AG04450 (cell line): ENCODE results near the gene DYRK1A. TPM values are rescaled to one million over a fixed set of nuclear protein-coding genes. Genes with fewer than 3 reads are reported as not detected.

Source experiments
- CTCF ChIA-PET: fragments of 300-600, 350-600 bp; formaldehyde crosslinking; extraction: SDS; loops from one replicate; lab custom pipeline; 2022; ENCODE audit warnings: antibody characterized with exemption, inconsistent platforms; lab: Charles Lee
- POLR2A ChIA-PET: fragments of 350-600 bp; formaldehyde crosslinking; extraction: SDS; loops from one replicate; lab custom pipeline; 2021; ENCODE audit warnings: antibody characterized with exemption, inconsistent platforms; lab: Yijun Ruan, JAX
- DNase-seq: peaks from one replicate; pipeline ENCODE4 v3.0.0-alpha.2; 2011; ENCODE audit warnings: low read depth, low spot score
- H3K27ac ChIP-seq: one replicate; pipeline ENCODE4 v1.5.1; 2012; ENCODE audit warnings: low read depth, low read length, control low read depth
- H3K27me3 ChIP-seq: one replicate; pipeline ENCODE4 v1.6.0; 2012; ENCODE audit warnings: low read length; ENCODE audit not compliant: control insufficient read depth, insufficient read depth
- H3K4me3 ChIP-seq: 2 replicates; pipeline ENCODE4 v1.5.1; 2011; ENCODE audit warnings: mild to moderate bottlenecking, low read depth, low read length, control low read depth
- H3K9me3 ChIP-seq: 2 replicates; pipeline ENCODE4 v1.5.1; 2012; ENCODE audit warnings: low read length; ENCODE audit not compliant: control insufficient read depth, insufficient read depth
- polyA plus RNA-seq: library from polyadenylated mRNA; depleted of rRNA; stranded (reverse); fragments of >200 nt; gene quantifications from 2 replicates; pipeline ENCODE4 v1.2.3, GENCODE V29; 2011
- TF ChIP-seq, protein P1 (sequence below): IDR thresholded peaks from 2 replicates; pipeline ENCODE4 v1.5.1; 2011; ENCODE audit warnings: low read depth, low read length, control low read depth, inconsistent platforms

DYRK1A gene
- polyA plus RNA-seq, 1 experiment: 33.1 TPM

DNA sequence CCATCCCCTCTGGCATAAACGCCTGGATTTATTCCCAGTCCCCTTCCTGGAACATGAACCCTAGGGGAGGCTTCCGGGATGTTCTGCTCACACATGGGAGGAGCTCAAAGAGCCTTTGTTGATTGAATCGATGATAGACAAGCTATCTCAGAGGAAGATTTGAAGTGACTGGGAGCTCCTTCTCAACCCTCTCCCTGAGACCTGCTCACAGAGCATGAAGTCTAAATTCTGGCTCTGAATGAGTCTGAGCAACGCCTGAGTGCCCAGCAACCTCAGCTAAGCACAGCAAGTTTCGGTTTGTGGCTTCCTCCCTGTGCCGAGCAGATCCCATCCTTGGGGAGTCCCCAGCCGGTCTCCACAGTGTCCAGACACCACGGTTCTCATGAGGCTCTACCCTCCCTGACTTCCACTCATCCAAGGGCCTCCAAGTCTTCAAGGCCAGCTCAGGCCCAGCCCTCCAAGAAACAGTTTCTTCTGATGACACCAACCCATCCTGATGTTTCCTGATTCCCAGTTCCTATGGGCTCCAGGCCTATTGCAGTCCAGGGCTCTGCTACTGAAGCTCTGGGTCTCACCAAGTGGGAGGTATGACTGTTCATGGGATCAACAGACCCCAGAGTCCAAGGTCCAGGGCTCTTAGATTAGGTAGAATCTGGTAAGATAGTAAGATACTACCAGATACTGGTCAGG lies 190.8 kb downstream of the DYRK1A start:
- Histone ChIP-seq H3K27me3 (peaks cover 10% of the 10 kb centered on the region), H3K9me3 (no peaks in the 10 kb centered on the region), H3K4me3 (no peak overlapping the region), H3K27ac (peak overlapping the region; percentile 11)
- no peak for DNase-seq
- POLR2A ChIA-PET: no interaction called here
- CTCF ChIA-PET: no interaction called here
- TF ChIP-seq, protein P1, sequence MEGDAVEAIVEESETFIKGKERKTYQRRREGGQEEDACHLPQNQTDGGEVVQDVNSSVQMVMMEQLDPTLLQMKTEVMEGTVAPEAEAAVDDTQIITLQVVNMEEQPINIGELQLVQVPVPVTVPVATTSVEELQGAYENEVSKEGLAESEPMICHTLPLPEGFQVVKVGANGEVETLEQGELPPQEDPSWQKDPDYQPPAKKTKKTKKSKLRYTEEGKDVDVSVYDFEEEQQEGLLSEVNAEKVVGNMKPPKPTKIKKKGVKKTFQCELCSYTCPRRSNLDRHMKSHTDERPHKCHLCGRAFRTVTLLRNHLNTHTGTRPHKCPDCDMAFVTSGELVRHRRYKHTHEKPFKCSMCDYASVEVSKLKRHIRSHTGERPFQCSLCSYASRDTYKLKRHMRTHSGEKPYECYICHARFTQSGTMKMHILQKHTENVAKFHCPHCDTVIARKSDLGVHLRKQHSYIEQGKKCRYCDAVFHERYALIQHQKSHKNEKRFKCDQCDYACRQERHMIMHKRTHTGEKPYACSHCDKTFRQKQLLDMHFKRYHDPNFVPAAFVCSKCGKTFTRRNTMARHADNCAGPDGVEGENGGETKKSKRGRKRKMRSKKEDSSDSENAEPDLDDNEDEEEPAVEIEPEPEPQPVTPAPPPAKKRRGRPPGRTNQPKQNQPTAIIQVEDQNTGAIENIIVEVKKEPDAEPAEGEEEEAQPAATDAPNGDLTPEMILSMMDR: no peak

DNA sequence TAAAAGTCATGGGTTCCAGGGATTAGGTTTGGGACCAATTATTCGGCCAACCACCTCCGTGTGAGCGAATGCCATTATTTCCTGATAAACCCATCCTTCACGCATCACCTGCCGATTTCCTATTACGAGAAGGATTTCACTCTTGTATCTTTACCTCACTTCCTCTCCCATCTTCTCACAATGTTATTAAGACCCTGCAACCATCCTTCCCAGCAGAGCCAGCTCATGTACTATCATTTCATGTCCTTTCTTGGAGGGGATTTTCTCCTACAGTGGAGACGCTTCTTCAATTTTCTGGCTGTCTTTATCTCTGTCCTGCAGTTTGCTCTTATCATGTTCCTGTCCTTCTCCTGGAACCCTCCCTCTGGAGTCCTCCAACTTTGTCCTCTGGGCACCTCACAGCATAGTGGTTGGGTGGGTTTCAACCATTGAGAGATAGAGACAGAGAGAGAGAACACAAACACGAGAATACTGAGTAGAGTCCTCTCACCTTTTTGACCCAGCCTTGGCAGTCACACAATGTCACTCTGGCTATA lies 192.2 kb downstream of the DYRK1A start:
- DNase-seq: no peak
- Histone ChIP-seq H3K9me3 (peaks cover 7% of the 10 kb centered on the region), H3K27ac (no peak overlapping the region), H3K4me3 (no peak overlapping the region), H3K27me3 (peaks cover 10% of the 10 kb centered on the region)
- CTCF ChIA-PET: no interaction called here
- TF ChIP-seq, protein P1: no peak
- POLR2A ChIA-PET: no interaction called here

DNA sequence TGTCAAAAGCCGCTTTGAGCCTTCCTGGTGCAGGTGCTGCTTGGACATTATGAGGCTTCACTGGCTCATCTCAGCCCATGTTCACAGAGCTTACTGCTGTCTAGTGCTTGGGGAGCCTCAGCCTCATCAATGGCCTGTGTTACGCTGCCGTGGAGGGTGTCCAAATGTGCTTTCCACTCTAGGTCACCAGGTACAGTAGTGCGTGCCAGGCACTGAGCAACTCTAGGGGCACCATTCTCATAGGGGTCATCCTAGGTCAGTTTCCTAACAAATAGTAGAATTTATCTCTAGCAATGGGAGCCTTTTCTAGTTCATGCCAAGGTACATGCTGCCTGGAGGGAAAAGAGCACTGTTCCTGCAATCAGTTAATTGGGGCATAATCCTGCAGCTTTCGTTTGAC lies 193.8 kb downstream of the DYRK1A start:
- Histone ChIP-seq H3K27ac (no peak overlapping the region), H3K4me3 (no peak overlapping the region), H3K9me3 (peaks cover 7% of the 10 kb centered on the region), H3K27me3 (peaks cover 2% of the 10 kb centered on the region)
- no peak for DNase-seq
- ChIA-PET CTCF (no interaction called here), POLR2A (no interaction called here)
- TF ChIP-seq, protein P1: no peak

DNA sequence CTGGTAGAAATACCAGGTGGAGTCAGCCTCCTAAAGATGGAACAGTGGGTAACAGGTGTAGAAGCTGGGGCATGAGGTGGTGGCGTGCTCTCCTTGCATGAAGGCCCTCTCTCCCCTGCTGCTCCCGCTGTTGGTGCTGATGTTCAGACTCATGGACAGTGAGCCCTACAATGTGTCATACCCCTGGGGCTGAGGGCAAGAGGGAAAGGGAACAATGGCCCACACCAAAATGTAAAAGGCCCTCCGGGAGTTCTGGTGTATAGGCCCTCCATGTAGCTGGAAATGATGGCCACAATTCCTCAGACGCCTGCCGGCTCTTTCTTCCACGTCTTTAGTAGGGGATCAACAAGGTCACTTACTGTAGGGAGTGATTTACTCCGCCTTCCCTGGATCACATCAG lies 194.9 kb downstream of the DYRK1A start:
- POLR2A ChIA-PET: no interaction called here
- H3K9me3 ChIP-seq: peaks cover 7% of the 10 kb centered on the region
- TF ChIP-seq, protein P1: no peak
- no peak overlapping the region for H3K27ac ChIP-seq
- DNase-seq: no peak
- CTCF ChIA-PET: no interaction called here
- peaks cover 2% of the 10 kb centered on the region for H3K27me3 ChIP-seq
- H3K4me3 ChIP-seq: no peak overlapping the region
